ENCODE results near the gene ZNF778.

GRCh38 chr16:89270666-89271345, 53.3 kb downstream of the ZNF778 start:
- TF ChIP-seq CTCF (IDR thresholded peaks at IDR 0.05) (no peak), POLR2A (IDR thresholded peaks at IDR 0.05) (no peak)
